ENCODE results near the gene WWC2.

Gene WWC2

DNA sequence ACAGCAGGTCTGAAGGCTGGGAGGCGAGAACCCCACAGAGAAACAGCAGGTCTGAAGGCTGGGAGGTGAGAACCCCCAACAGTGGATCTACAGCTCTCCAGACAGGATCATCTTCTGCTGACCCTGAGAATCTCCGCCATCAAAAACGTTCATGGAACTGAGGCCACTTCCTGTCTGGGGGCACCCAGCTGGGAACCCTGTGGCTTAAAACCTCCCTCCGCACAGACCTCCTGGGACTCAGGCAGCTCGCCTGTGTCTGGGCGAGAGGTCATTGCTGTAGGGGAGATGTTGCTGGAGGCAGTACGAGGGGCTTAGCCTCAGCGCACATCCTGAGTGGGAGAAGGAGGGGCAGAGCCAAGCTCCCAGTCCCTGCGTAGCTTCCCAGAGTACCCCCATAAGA is 238.3 kb downstream of the WWC2 start:
- DNase-seq, result no peak

DNA sequence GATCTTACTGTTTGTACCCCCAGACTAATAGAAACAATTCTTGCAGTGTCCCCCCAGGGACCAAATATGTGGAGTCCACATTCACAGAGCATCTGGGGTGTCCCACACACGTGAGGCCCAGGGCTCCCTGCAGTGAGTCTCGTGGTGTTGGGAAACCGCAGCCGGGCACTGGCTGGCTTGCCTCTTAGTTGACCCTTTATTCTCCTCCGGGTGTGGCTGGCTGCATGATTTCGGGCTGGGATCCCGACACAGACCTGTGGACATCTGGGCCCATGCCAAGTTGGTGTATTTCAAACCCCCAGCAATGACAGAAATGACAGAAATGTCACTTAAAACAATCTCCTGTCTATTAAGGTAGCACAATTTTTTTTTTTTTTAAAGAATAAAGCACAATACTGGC is 238.8 kb downstream of the WWC2 start:
- DNase-seq, result no peak

DNA sequence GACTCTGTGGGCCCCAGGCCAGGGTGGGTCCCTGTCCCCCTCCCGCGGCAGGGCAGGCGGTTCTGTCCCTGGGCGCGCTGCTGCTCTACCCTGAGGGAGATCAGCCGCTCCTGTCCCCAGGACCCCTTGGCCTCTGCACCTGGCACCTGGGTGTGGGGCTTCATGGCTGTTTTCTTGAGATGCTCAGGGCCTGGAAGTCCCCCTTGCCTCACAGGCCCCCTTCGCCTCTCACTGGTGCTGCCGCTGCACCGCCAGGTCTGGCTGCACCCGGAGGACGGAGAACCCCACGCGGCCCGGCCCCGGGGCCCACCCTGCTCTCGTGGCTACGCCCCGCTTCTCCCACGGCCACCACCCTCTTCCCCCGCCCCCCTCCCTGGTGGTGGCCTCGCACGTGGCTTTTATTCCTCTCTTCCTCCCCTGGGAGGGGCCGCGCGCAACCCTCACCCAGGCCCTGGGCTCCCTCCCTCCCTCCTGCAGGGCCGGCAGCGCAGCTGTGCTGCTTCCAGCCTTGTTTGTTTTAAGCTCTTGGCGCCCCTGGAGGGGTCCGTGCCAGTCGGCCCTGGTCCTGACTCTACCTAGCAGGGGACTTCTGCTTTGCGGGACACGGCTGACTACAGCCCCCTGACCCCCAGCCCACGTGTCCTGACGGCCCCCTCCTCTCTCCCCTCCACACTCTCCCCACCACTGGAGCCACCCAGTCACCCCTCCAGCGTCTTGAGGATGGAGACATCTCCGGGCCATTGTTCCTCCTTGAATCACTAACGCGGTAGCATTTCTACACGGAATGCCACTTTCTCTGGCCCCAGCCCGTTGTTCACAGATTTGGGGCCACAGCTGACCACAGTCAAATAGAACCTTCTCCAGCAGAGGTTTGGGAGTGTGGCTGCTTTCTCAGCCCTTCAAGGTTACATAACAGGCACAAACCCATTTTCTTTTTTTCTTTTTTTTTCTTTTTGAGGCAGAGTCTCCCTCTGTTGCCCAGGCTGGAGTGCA is 243.8 kb downstream of the WWC2 start:
- DNase-seq, result no peak

DNA sequence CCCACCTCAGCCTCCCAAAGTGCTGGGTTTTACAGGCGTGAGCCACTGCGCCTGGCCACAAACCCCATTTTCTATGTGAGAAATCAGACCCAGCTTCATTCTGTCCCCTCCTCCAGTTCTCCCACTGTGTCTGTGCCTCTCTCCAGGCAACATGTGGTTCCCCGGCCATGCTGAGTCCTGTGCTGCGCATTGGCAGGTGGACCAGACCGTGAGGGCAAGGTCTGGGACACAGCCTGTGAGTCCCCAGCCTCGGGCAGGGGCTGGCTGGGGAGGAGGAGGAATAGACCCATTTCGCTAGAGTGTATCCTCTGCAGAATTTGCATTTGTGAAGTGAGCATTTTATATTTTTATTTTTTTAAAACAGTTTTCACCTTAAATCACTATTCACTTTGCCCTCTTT is 244.7 kb downstream of the WWC2 start:
- no peak for DNase-seq

DNA sequence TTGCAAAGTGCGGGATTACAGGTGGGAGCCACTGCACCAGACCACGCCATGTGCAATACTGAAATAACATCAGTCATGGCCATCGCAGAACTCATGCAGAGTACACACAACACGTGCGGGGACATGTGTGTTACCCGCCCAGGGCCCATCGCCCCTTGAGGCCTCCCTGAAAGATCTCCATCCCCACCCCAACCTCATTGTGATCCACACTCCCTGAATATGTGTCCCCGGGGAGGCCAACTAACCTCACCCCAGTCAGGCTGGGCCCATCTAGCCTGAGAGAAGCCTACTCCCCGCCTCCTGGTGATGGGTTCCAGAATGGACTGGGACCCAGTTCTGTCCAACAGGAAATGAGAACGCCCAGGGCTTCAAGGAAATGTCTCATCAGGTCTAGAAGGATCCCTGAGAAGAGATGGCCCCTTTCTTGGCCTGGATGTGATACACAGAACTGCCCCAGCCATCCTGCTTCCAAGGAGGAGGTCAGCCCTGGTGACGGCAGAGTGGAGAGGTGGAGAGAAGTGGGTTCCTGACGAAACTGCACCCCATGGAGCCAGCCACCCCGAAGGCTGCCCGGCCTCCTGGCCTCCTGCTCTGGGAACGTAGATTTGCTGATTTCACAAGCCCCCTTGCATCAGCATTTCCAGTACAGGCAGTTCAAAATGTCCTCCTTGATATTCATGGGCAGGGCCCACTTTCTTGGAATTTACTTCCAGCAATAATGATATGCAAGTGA is 245.6 kb downstream of the WWC2 start:
- DNase-seq, result no peak

DNA sequence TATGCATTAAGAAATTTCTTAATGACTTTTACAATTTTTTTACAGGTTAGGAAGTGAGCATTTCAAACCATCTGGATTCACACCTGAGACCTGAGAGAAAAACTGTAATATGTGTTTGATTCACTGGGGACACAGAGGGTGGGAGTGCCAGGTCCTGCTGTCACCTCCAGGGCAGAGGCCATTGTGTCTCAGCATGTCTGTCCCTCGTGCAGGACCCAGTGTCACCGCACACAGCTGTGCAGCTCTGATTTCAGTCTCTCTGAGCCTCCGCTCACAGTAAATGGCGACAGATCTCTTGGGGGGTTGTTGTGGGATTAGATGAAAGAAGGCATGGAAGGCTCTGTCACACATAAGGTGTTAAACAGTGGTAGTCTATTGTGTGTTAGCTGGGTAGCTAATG is 246.2 kb downstream of the WWC2 start:
- no peak for DNase-seq

DNA sequence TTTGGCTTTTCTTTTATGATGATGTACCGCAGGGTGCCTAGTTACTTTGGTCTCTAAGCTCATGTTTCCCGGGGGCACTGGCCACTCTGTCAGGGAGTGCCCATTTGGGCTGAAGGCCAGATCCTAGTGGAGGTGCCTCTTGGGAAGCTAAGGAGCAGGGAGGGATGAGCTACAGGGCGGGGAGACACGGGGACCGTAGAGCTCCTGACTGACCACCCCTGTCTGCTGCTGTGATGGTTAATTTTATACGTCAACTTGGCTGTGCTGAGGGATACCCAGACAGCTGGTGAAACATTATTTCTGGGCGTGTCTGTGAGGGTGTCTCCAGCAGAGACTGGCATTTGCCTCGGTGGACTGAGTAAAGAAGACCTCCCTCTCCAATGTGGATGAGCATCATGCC is 248.1 kb downstream of the WWC2 start:
- DNase-seq, result no peak

DNA sequence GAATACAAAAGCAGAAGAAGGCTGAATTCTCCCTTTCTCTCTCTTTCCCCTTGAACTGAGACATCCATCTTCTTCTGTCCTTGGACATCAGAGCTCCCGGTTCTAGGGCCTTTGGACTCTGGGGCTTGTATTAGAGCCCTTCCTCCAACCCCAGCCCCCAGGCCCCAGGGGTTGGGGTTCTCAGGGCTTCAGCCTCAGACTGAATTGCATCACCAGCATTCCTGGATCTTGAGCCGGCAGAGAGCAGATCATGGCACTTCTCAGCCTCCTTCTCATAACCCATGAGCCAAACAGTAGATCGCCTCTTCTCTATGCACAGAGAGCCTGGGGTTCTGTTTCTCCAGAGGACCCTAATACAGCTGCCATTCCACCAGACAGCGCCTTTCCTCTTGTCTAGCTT is 248.5 kb downstream of the WWC2 start:
- no peak for DNase-seq

DNA sequence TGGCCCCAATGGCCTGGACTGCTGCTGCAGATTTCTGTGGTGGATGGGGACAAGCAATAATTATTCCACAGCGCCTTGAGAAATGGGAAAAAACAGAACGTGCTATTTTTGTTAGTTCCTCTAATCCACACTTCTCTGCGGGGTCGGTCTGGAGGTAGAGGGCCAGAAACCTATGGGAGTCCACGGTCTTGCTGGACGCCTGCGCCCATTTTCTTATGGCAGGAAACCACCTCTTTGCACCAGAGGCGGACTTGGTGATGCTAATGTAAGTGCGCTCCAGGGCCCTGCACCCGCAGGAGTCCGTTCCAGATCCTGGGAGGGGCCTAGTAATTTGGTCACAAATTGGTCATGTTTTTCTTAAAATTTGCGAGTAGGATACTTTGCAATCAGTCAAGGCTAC is 249.1 kb downstream of the WWC2 start:
- DNase-seq, result no peak

DNA sequence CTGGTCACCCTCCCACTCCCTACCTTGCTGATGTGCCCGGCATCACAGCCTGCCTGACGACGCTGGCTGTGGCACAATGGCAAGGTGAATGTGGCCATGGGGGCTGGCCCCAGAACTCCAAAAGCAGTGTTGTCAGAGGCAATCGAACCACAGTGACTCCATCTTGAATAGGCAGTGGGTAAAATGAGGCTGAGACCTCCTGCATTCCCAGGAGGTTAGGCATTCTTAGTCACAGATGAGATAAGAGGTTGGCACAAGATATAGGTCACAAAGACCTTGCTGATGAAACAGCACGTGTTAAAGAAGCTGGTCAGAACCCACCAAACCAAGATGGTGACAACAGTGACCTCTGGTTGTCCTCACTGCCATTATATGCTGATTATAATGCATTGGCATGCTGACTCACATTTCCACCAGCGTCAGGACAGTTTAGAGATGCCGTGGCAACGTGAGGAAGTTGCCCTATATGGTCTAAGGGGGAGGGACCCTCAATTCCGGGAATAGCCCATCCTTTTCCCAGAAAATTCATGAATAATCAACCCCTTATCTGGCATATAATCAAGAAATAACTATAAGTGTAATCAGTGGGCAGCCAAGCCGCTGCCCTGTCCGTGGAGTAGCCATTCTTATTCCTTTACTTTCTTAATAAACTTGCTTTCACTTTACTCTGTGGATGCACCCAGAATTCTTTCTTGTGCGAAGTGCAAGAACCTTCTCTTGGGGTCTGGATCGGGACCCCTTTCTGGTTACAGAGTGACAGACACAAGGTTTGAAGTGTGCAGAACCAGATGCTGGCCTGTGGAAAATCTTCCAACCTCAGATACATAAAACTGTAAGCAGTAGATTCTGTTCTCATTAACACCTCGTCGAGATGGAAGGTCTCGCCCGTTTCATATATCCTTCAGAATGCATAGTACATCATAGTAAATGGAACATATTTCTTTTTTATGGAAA is 249.9 kb downstream of the WWC2 start:
- no peak for DNase-seq

DNA sequence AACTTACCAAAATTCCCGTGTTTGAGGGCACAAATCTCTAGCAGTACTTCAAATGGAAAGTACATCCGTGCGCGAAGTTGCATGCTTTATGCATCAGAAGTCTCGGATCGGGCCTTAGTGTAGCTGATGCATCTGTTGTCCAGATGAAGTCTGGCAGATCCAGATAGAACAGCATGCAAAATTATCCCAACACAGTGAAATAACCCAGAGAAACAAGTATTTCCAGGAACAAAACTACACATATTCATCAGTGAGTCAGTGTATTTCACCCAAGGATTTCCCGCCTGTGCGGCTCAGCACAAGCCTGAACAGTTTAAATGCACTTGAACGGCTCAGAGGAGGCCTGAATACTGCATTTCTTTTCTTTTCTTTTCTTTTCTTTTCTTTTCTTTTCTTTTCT is 250.6 kb downstream of the WWC2 start:
- DNase-seq, result no peak

DNA sequence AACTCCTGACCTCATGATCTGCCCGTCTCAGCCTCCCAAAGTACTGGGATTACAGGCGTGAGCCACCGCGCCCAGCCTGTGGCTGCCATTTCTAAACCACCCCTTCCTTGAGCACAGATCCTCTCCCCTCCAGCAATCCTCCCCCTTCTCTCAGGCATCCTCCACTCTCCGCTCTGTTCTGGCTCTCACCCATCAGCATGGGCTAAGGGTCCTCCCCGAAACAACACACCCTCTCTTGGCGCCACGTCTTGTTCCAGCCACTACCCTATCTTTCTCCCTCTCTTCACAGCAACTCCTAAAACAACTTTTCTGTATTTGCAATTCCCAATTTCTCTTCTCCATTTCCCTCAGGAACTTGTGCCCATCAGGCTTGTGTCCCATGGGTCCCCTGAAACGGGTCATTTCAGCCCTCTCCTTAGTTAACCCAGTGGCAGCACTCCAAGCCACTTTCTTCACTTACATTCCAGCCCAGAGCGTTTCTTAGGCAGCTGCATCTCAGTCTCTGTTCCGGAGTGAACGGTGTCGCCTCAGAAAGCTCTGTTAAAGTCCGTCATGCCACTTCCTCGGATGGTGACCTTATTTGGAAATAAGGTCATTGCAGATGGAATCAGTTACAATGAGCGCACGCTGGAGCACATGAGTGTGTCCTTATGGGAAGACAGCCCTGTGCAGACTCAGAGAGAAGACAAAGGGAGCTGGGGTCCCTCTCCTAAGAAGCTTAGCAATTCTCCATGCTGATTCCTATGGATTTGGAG is 251.4 kb downstream of the WWC2 start:
- no peak for DNase-seq

DNA sequence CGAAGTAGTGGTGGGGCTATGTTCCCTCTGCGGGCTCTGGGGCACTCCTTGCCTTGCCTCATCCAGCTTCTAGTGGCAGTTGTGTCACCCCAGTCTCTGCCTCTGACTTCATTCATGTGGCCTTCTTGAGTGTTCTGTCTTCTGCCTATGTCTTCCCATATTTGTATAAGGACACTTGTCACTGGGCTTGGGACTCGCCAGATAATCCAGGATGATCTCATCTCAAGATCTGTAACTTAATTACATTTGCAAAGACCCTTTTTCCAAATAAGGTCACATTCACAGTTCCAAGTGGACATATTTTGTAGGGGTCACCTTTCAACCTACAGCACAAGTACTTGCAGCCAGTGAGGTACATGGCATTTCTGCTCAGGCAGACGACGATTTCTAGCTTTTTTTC is 253.5 kb downstream of the WWC2 start:
- DNase-seq, result no peak

DNA sequence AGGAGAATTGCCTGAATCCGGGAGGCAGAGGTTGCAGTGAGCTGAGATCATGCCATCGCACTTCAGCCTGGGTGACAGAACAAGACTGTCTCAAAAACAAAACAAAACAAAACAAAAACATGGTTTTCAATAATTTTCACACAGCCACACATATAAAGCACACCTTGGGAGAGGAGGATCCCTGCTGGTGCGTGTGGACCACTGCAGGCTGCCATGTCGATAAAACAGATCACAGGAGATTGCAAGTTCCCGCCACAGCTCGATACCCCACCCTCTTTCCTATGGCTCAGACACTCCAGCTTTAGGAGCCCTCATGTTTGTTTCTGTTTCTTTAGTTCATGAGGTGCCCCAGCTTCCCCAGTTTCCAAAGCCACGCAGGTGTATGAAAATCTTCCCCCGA is 254.5 kb downstream of the WWC2 start:
- DNase-seq, result no peak

DNA sequence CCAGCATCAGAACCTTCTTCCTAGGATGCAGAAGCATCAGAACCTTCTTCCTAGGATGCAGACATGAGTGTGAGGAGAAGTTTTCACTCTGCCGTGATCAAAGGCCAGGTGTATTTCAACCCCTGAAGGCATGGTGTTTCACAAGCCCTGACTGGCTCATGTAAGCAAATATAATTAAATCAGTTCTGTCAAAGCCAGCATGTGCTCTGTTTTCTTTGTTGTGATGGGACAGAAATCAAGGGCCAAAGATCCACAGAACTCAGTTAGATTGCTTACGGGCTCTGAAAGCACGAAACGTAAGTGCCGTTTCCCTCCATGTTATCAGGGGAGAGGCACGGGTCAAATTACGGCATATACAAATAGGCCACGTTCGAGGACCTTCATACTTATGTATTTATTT is 255.2 kb downstream of the WWC2 start:
- no peak for DNase-seq

DNA sequence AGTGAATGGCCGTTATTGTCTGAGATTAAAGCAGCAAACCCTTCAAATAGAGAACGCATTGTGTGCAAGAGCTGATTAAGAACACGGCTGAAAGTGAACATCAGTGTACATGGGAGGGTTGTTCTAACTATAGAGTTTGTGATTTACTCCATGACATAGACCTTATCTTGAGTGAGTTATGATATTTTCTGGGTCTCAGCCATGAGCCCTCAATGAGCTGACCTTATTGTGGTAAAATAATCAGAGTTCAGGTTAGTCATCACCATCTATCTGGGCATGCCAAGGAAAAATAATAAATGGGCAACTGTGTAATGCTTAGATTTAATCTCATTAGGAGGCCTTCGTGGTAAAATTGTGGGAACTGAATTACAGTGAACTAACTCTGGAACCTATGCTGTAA is 256.3 kb downstream of the WWC2 start:
- no peak for DNase-seq

DNA sequence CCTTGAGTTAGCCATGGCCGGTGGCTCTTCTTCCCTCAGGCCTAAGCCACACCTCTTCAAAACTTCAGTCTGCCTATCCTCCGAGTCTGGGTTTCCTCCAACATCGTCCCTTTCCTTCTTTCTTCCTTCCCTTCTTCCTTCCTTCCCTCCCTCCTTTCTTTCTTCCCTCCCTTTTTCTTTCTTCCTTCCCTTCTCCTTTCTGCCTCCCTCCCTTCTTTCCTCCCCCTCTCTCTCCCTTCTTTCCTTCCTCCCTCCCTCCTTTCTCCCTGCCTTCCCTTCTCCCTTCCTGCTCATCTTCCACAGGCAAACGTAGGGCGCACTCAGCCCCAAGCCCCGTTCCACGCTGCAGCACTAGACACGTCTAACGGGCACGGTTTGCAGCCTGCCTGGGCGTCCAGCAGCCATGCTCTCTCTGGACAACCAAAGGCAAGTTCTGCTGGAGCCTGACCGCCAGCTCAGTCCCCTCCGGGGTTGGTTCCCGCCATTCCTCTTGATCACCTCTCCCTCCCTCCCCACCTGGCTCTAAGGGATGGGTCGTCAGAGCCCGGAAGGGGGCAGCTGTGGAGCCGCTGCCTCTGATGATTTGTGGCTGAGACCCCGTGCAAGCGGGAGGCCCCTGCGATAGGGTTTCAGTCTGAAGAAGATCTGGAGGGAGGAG is 257.2 kb downstream of the WWC2 start:
- no peak for DNase-seq

DNA sequence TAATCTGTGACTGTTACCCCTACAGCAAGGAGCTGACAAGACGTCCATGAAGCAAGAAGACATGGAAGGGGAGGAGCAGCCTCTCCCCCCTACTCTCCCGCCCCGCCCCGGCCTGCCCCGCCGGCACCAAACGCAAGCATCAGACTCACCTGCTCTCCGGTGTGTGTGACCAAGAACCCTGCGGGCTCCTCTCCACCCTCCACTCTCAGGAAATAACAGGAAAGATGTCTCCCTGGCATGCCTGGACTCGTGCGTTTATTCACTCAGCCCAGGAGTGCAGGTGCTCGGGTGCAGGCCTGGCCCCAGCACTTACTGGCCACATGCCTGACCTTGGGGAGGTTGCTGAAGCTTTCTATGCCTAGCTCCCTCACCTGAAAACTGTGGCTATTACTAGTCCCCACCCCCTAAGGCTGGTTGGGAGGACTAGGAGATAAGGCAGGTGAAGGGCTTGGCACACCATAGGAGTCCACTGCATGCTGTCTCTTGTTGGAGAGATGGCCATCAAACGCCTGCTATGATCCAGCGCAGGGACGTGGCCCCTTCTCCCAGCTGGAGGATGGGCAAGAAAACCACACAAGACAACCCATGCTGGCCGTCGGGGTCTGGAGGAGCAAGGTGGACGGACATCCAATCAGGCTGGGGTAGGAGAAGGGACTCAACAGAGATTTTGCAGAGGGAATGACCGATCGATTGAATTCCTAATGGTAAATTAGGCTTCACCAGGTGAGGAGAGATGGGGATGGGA is 258.0 kb downstream of the WWC2 start:
- no peak for DNase-seq

DNA sequence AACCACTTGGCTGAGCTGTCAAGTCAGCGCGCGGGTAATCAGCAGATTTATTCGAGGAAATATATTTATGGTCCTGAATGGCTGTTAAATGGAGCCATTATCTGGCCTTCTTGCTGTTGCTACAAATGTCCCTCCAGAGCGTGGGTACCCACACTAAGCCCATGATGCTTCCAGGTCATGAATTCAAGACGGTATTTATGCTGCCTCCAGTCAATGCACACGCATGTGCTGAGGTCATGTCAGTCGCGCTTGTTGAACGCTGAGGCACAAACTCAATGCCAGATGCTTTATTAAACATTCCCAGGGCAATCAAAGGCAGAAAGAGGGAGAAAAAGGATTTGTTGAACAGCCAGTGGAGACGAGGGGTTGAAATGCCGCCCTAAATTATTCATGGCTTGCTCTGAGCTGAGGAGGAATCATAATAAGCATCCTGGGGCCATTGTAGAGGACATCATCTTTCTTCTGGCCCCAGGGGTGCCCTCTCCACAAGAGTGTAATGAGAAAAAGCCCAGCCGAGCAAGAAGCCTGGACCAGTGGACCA is 259.2 kb downstream of the WWC2 start:
- DNase-seq, result no peak

DNA sequence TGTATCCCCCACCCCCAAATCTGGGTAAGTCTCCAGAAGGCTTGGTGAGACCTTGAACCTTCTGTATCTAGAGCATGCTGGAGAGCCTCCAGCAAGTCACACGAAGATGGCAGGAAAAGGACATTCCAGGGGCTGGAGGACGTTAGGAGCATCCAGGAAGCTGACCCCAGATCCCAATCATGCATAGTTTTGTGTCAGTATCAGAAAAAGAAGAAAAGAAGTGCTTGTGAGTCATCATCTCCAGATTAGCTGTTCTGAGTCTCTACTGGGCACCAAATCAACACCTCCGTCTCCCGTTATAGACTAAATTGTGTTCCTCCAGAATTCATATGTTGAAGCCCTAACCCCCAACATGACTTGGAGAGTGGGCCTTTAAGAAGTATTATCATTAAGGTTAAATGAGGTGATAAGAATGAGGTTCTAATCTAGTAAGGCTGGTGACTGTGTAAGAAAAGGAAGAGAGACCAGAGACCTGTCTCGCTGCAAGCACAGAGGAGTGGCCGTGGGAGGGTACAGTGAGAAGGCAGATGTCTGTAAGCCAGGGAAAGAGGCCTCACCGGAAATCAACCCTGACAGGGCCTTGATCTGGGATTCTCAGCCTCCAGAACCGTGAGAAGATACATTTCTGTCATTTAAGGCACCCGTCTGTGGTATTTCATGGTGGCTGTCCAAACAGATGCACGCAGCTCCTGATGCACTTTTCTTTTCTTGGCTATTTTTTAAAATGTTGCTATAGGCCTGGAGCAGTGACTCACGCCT is 261.3 kb downstream of the WWC2 start:
- no peak for DNase-seq

All from NCI-H1092 treated with DMSO at 0.1 percent for 48 hours (cell line).